Upper lobe of right lung (tissue), 1 donor: ENCODE measurements around the gene ISLR2. TPM values are rescaled to one million over a fixed set of nuclear protein-coding genes. Genes with fewer than 3 reads are reported as not detected.

Experiments
- ATAC-seq: fragments of 200-7000 bp; cut with Tn5 transposase; one replicate; pipeline ENCODE4 v1.9.1; 2020; ENCODE audit warnings: mild to moderate bottlenecking, moderate library complexity
- DNase-seq: peaks from one replicate; pipeline ENCODE4 v3.0.0-alpha.2; 2020
- H3K27ac ChIP-seq: fragments of 200-600 bp; one replicate; pipeline ENCODE4 v1.8.0; 2022
- H3K27me3 ChIP-seq: fragments of 200-600 bp; one replicate; pipeline ENCODE4 v1.8.0; 2022; ENCODE audit warnings: mild to moderate bottlenecking
- H3K36me3 ChIP-seq: fragments of 200-600 bp; one replicate; pipeline ENCODE4 v1.8.0; 2022
- H3K4me1 ChIP-seq: fragments of 200-600 bp; one replicate; pipeline ENCODE4 v1.8.0; 2022
- H3K4me3 ChIP-seq: fragments of 200-600 bp; one replicate; pipeline ENCODE4 v1.8.0; 2022; ENCODE audit warnings: mild to moderate bottlenecking
- H3K9me3 ChIP-seq: fragments of 200-600 bp; one replicate; pipeline ENCODE4 v1.8.0; 2022
- intact Hi-C: fragments of 100-400 bp; cut with DNase I; formaldehyde crosslinking; loops from one replicate; pipeline ENCODE4 v1.11.0; 2022
- total RNA-seq: library from RNA; stranded (reverse); fragmentation: NEBNext Ultra II Directional; extraction: Animal tissue kit (Norgen Biotek cat#: 25700); gene quantifications from one replicate; pipeline ENCODE4 v1.2.1, GENCODE V29; 2021
- TF ChIP-seq, protein P1 (sequence below): fragments of 200-600 bp; IDR thresholded peaks from one replicate; pipeline ENCODE4 v1.8.0; 2022; ENCODE audit warnings: antibody characterized with exemption
- donor health status: DM: no; HTN: yes; CAD: no; lungs with severe emphysema.

The ISLR2 gene
- total RNA-seq, 1 donor from 2014 or later: 4.0 TPM

- H3K36me3 ChIP-seq: no peaks in the 10 kb centered on the region
- no peak for ATAC-seq
- H3K4me1 ChIP-seq: no peaks in the 10 kb centered on the region
- no peak overlapping the region for H3K4me3 ChIP-seq
- no peaks in the 10 kb centered on the region for H3K27me3 ChIP-seq
- TF ChIP-seq, protein P1, sequence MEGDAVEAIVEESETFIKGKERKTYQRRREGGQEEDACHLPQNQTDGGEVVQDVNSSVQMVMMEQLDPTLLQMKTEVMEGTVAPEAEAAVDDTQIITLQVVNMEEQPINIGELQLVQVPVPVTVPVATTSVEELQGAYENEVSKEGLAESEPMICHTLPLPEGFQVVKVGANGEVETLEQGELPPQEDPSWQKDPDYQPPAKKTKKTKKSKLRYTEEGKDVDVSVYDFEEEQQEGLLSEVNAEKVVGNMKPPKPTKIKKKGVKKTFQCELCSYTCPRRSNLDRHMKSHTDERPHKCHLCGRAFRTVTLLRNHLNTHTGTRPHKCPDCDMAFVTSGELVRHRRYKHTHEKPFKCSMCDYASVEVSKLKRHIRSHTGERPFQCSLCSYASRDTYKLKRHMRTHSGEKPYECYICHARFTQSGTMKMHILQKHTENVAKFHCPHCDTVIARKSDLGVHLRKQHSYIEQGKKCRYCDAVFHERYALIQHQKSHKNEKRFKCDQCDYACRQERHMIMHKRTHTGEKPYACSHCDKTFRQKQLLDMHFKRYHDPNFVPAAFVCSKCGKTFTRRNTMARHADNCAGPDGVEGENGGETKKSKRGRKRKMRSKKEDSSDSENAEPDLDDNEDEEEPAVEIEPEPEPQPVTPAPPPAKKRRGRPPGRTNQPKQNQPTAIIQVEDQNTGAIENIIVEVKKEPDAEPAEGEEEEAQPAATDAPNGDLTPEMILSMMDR: no peak
- no peak for DNase-seq
- H3K9me3 ChIP-seq: no peaks in the 10 kb centered on the region
- intact Hi-C loops: no loop called here
- H3K27ac ChIP-seq: no peak overlapping the region
Measured at GRCh38 chr15:74109713-74110112, 20.7 kb upstream of the ISLR2 start.

DNA sequence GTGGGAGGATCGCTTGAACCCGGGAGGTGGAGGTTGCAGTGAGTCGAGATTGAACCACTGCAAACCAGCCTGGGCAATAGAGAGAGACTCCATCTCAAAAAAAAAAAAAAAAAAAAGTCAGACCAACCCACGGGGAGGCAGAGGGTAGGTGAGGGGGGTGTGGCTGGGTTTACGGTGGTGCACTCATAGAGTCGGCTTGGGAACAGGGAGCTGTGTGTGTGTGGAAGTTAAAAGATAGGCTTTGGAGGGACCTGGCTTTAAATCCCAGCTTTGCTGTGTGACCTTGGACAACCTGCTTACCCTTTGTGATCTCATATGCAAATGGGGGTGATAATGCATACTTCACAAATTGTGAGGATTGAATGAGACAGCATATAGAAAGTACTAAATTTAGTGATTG is 10.0 kb upstream of the ISLR2 start:
- TF ChIP-seq, protein P1: no peak
- Histone ChIP-seq H3K4me1 (no peaks in the 10 kb centered on the region), H3K36me3 (no peaks in the 10 kb centered on the region), H3K27me3 (peaks cover 35% of the 10 kb centered on the region), H3K4me3 (no peak overlapping the region), H3K27ac (no peak overlapping the region), H3K9me3 (no peaks in the 10 kb centered on the region)
- DNase-seq (no peak), ATAC-seq (no peak)
- intact Hi-C loops: loop anchor here (5.0 kb wide), 1 partner anchor 192 kb away; no protein-coding TSS in a partner anchor

DNA sequence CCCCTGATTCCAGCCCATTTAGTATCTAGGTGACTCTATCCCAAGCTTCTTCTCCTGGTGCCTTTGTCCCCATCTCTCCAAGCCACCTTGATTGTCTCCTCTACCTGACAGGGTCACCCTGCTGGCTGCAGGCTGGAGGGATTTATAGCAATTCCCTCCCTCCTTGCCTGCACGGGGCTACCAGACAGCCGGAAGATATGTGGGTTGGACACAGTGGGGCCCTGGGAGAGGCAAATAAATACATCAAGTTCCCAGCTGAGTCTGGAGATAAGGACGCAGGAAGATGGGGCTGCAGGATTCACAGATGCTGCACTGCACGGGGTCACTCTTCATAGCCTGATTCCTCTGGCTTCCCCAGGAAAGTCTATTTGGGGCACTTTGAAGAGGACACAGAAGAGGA is 9.3 kb upstream of the ISLR2 start:
- Histone ChIP-seq H3K4me1 (no peaks in the 10 kb centered on the region), H3K27ac (no peak overlapping the region), H3K9me3 (no peaks in the 10 kb centered on the region), H3K27me3 (peaks cover 41% of the 10 kb centered on the region), H3K36me3 (no peaks in the 10 kb centered on the region), H3K4me3 (no peak overlapping the region)
- DNase-seq (no peak), ATAC-seq (no peak)
- intact Hi-C loops: loop anchor here (5.0 kb wide), 1 partner anchor 191 kb away; no protein-coding TSS in a partner anchor
- TF ChIP-seq, protein P1: no peak

DNA sequence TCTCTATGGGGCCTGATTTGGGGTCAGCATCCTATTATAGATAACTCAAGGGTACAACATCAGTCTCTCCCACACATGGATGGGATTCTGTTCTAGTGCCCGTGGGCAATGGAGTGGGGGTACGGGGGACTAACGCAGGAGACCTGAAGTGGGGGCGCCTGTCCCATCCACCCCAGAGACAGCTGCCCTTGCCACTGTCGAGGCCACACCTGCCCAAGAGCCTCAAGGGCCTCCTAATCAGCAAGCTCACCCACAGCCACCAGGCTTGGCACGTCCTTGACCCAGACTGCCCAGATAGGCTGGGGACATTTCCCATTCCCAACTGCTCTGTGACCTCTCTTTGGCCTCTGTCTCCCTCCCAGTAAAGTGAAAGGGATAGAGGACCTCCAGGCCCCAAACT is 8.5 kb upstream of the ISLR2 start:
- TF ChIP-seq, protein P1: no peak
- no peak for ATAC-seq
- no peaks in the 10 kb centered on the region for H3K9me3 ChIP-seq
- no peak overlapping the region for H3K27ac ChIP-seq
- intact Hi-C loops: loop anchor here (5.0 kb wide), 1 partner anchor 190 kb away; no protein-coding TSS in a partner anchor
- peaks cover 45% of the 10 kb centered on the region for H3K27me3 ChIP-seq
- H3K4me3 ChIP-seq: no peak overlapping the region
- no peak for DNase-seq
- no peaks in the 10 kb centered on the region for H3K4me1 ChIP-seq
- no peaks in the 10 kb centered on the region for H3K36me3 ChIP-seq

GRCh38 chr15:74122403-74123130 is 7.8 kb upstream of the ISLR2 start:
- peaks cover under 1% of the 10 kb centered on the region for H3K4me1 ChIP-seq
- peaks cover 50% of the 10 kb centered on the region for H3K27me3 ChIP-seq
- no peaks in the 10 kb centered on the region for H3K36me3 ChIP-seq
- intact Hi-C loops: loop anchor here (5.0 kb wide), 1 partner anchor 190 kb away; no protein-coding TSS in a partner anchor
- no peak overlapping the region for H3K27ac ChIP-seq
- DNase-seq (no peak), ATAC-seq (no peak)
- TF ChIP-seq, protein P1: no peak
- no peaks in the 10 kb centered on the region for H3K9me3 ChIP-seq
- H3K4me3 ChIP-seq: no peak overlapping the region
